Suprapubic skin (tissue), 4 donors: ENCODE results near the gene TTLL6. TPM values are rescaled to one million over a fixed set of nuclear protein-coding genes. Genes with fewer than 3 reads are reported as not detected.

Experiments used
- DNase-seq, 2 donors: peaks; one replicate each; pipeline ENCODE4 v3.0.0-alpha.2; 2019; ENCODE audit warnings: low spot score in 2 of 2
- H3K27ac ChIP-seq: fragments of 200-600 bp; sonication (generic); one replicate; pipeline ENCODE4 v1.5.1; 2019
- H3K27me3 ChIP-seq: fragments of 200-600 bp; sonication (generic); one replicate; pipeline ENCODE4 v1.5.1; 2019
- H3K36me3 ChIP-seq: fragments of 200-600 bp; sonication (generic); one replicate; pipeline ENCODE4 v1.5.1; 2019
- H3K4me1 ChIP-seq: fragments of 200-600 bp; sonication (generic); one replicate; pipeline ENCODE4 v1.5.1; 2019
- H3K4me3 ChIP-seq: fragments of 200-600 bp; sonication (generic); one replicate; pipeline ENCODE4 v1.5.1; 2019; ENCODE audit warnings: mild to moderate bottlenecking
- H3K9me3 ChIP-seq: fragments of 200-600 bp; sonication (generic); one replicate; pipeline ENCODE4 v1.5.1; 2019
- EP300 ChIP-seq: sonication (generic); formaldehyde crosslinking; IDR thresholded peaks from one replicate; pipeline ENCODE4 v1.6.1; 2017; ENCODE audit warnings: antibody characterized with exemption
- POLR2A ChIP-seq, 2 donors: fragments of 450-650 bp; IDR thresholded peaks; one replicate each; pipeline ENCODE4 v1.6.1; 2017; ENCODE audit warnings: antibody characterized with exemption in 2 of 2, mild to moderate bottlenecking in 2 of 2, moderate library complexity in 2 of 2
- POLR2AphosphoS5 ChIP-seq, 3 donors: sonication (generic); formaldehyde crosslinking; IDR thresholded peaks; one replicate each; pipeline ENCODE4 v1.6.1; 2017; ENCODE audit warnings: antibody characterized with exemption in 3 of 3
- WGBS: methylation state at CpG from one replicate; pipeline ENCODE4 v1.1.5; 2018; 5-methylcytosine and 5-hydroxymethylcytosine counted together
- total RNA-seq, 4 donors: library from RNA; depleted of rRNA; stranded (reverse); fragments of >200 nt; gene quantifications; one replicate each; pipeline ENCODE4 v1.1.0, GENCODE V29; 2016
- TF ChIP-seq, protein P1 (sequence below), 2 donors: fragments of 200-600 bp in 1 of 2; fragments of 450-650 bp in 1 of 2; sonication (generic) in 1 of 2; IDR thresholded peaks; one replicate each; pipeline ENCODE4 v1.5.1; 2016 to 2019; ENCODE audit warnings: antibody characterized with exemption in 2 of 2, mild to moderate bottlenecking in 1 of 2, moderate library complexity in 1 of 2

TTLL6 gene
- total RNA-seq, 4 donors from 2014 or later: not detected

DNA sequence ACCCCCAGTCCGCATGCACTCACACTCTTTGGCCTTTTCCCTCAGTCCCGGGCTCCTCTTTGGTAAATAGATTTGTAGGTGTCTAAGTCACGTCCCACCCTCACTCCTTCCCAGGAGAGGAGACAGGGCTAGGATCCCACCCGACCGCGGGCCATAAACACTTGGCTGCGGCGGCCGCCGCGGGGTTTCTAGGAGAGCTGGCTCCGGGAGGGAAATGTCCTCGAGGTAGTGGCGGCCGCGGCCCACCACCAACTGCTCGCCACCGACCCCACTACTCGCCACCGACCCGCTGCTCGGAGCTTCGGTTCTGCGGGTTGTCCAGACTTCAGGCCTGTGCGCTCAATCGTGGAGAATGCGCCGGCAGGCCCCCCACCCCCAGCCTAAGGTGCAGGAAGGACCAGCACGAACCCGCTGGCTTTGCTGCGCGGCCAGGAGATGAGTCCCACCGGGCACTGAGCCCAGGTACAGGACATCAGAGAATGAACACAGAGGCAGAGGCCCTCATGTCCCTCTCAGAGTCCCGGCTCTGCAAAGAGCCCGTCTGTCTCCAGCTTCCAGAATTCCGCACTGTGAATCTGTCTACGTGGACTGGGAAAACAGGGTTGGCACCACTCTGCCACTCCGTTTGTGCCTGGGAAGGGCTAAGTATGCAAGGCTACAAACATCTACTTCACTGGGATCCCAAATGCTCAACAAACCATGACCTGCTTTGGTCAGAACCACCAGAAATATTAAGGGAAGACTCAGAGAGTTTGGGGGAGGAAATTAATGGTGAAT is 91.6 kb downstream of the TTLL6 start:
- DNase-seq: peak in 1 of 2 donors; percentile 39
- no peak overlapping the region for H3K27ac ChIP-seq
- H3K9me3 ChIP-seq: no peaks in the 10 kb centered on the region
- H3K4me3 ChIP-seq: no peak overlapping the region
- no peaks in the 10 kb centered on the region for H3K36me3 ChIP-seq
- peaks cover 100% of the 10 kb centered on the region for H3K27me3 ChIP-seq
- TF ChIP-seq POLR2A (IDR thresholded peaks at IDR 0.05) (no peak), POLR2AphosphoS5 (IDR thresholded peaks at IDR 0.05) (no peak), EP300 (no peak)
- TF ChIP-seq, protein P1, sequence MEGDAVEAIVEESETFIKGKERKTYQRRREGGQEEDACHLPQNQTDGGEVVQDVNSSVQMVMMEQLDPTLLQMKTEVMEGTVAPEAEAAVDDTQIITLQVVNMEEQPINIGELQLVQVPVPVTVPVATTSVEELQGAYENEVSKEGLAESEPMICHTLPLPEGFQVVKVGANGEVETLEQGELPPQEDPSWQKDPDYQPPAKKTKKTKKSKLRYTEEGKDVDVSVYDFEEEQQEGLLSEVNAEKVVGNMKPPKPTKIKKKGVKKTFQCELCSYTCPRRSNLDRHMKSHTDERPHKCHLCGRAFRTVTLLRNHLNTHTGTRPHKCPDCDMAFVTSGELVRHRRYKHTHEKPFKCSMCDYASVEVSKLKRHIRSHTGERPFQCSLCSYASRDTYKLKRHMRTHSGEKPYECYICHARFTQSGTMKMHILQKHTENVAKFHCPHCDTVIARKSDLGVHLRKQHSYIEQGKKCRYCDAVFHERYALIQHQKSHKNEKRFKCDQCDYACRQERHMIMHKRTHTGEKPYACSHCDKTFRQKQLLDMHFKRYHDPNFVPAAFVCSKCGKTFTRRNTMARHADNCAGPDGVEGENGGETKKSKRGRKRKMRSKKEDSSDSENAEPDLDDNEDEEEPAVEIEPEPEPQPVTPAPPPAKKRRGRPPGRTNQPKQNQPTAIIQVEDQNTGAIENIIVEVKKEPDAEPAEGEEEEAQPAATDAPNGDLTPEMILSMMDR (IDR thresholded peaks at IDR 0.05): no peak
- H3K4me1 ChIP-seq: peaks cover 40% of the 10 kb centered on the region
- WGBS: 9% methylated on average over 27 of the region's 38 CpGs

DNA sequence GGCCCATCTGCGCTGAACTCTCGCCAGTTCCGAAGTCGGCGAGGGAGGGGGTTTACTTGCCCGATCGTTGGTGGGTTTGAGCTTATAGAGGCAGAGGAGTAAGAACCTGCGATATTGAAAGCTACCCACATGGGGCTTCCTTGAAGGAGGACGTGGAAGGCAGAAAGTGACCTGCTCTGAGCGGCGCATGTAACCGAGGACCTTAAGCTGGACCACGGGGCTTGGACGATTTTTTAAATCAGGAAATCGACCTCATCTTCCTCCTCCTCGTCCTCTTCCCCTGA is 92.1 kb downstream of the TTLL6 start:
- TF ChIP-seq EP300 (no peak), POLR2A (IDR thresholded peaks at IDR 0.05) (no peak), POLR2AphosphoS5 (IDR thresholded peaks at IDR 0.05) (no peak)
- TF ChIP-seq, protein P1 (IDR thresholded peaks at IDR 0.05): no peak
- DNase-seq: no peak
- H3K4me1 ChIP-seq: peaks cover 40% of the 10 kb centered on the region
- no peak overlapping the region for H3K27ac ChIP-seq
- no peak overlapping the region for H3K4me3 ChIP-seq
- no peaks in the 10 kb centered on the region for H3K9me3 ChIP-seq
- H3K27me3 ChIP-seq: peaks cover 100% of the 10 kb centered on the region
- no peaks in the 10 kb centered on the region for H3K36me3 ChIP-seq
- 5% methylated on average over 16 of the region's 16 CpGs for WGBS

DNA sequence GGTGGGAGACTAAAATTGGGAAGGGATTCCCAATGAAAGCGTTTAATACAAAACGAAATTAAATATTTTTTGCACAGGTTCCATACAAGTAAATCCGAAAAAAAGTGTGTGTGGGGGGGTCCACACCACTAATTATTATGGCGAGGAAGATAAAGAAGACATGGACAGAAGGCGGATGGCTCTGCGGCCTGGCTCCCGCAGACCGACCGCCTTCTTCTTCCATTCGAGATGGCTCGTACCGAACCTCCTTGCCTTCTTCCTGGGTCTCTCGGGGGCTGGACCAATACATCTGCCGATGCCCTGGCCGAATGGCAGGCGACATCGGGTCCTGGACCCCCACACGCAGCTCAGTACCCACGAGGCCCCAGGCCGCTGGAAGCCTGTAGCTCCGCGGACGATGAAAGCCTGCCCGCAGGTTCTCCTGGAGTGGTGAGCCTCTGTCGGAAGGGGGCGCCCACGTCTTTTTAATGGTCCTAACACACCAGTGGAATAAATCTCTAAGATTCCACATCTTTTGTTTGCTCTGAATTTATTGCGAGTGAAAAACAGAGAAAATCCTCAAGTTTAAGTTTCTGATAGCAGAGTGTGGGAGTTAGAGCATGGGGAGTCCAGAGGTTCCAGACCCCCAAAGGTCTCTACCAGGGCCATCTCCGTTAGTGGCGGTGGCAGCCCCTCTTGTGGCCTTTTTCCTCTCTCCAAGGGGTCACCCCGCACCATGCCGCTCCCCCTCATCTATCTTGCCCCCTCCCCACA is 92.6 kb downstream of the TTLL6 start:
- DNase-seq: peak; percentile 88 to 94
- H3K27me3 ChIP-seq: peaks cover 100% of the 10 kb centered on the region
- peak overlapping the region; percentile 2 for H3K4me3 ChIP-seq
- peaks cover 43% of the 10 kb centered on the region for H3K4me1 ChIP-seq
- H3K9me3 ChIP-seq: no peaks in the 10 kb centered on the region
- 9% methylated on average over 32 of the region's 32 CpGs for WGBS
- H3K27ac ChIP-seq: no peak overlapping the region
- no peak for TF ChIP-seq POLR2AphosphoS5 (IDR thresholded peaks at IDR 0.05)
- TF ChIP-seq, protein P1 (IDR thresholded peaks at IDR 0.05): peak; percentile 51 to 63
- no peaks in the 10 kb centered on the region for H3K36me3 ChIP-seq

DNA sequence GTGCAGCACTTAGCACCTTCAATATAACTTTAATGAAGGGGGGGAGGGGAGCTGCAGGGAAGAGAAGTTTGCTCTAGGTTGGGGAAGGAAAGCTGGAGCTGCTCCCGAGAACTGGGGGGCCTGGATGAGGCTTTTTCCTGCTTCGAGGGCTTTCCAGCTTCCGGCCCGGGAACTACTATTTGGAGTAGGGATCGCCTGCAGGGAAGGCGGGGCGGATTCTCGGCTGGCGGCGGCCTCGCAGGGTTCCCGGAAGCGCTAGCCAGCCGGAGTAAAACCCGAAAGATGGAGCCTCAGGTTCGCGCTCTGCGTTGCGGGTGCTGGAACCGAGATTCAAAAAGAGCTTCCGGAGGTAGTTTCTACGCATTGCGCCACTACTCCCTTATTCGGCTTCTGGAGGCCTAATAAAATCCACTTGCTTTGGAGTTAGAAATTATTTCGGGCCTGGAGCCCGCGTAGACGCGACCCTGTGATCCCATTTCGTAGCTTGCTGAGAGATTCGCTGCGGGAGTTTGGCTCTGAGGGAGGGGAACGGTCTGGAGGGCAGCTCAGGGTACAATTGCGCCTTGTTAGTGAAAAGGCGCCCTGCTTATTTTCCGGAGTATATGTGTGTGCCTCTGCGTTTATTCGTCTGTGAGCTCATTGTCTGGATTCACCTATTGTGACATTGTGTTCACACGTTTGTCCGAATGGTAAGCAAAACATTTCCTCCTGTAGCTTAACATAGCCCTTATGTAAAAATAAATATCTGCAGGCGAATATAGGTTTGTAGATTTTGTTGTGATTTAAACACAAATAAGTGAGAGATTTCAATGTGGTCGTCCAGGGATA is 93.4 kb downstream of the TTLL6 start:
- DNase-seq: no peak
- H3K36me3 ChIP-seq: no peaks in the 10 kb centered on the region
- TF ChIP-seq POLR2AphosphoS5 (IDR thresholded peaks at IDR 0.05): no peak
- TF ChIP-seq POLR2A (IDR thresholded peaks at IDR 0.05): no peak
- no peak for TF ChIP-seq EP300
- TF ChIP-seq, protein P1 (IDR thresholded peaks at IDR 0.05): no peak
- H3K4me3 ChIP-seq: peak overlapping the region; percentile 22
- WGBS: 16% methylated on average over 36 of the region's 42 CpGs
- H3K4me1 ChIP-seq: peaks cover 43% of the 10 kb centered on the region
- no peak overlapping the region for H3K27ac ChIP-seq
- H3K27me3 ChIP-seq: peaks cover 100% of the 10 kb centered on the region
- no peaks in the 10 kb centered on the region for H3K9me3 ChIP-seq
